HEK293 (cell line): ENCODE measurements around the gene NOX5.

Experiments used
- KLF1 ChIP-seq: fragments of 450-650 bp; formaldehyde crosslinking; IDR thresholded peaks from 2 replicates; pipeline ENCODE4 v1.5.1; 2016; ENCODE audit warnings: missing biosample characterization, missing genetic modification characterization
- ZBTB11 ChIP-seq: fragments of 450-650 bp; formaldehyde crosslinking; conservative IDR thresholded peaks from 2 replicates; pipeline ENCODE4 v1.5.1; 2016; ENCODE audit warnings: low read depth, missing biosample characterization, missing genetic modification characterization
- ZNF140 ChIP-seq: fragments of 450-650 bp; formaldehyde crosslinking; IDR thresholded peaks from 2 replicates; pipeline ENCODE4 v1.5.1; 2016; ENCODE audit warnings: missing biosample characterization, missing genetic modification characterization
- ZNF146 ChIP-seq: fragments of 450-650 bp; formaldehyde crosslinking; IDR thresholded peaks from 2 replicates; pipeline ENCODE4 v1.5.1; 2016; ENCODE audit warnings: missing biosample characterization, missing genetic modification characterization
- ZNF155 ChIP-seq: fragments of 450-650 bp; formaldehyde crosslinking; IDR thresholded peaks from 2 replicates; pipeline ENCODE4 v1.5.1; 2016; ENCODE audit warnings: missing biosample characterization, missing genetic modification characterization
- ZNF16 ChIP-seq: fragments of 450-650 bp; formaldehyde crosslinking; IDR thresholded peaks from 2 replicates; pipeline ENCODE4 v1.5.1; 2016; ENCODE audit warnings: low read depth, missing biosample characterization, missing genetic modification characterization
- ZNF23 ChIP-seq: fragments of 450-650 bp; formaldehyde crosslinking; IDR thresholded peaks from 2 replicates; pipeline ENCODE4 v1.5.1; 2016; ENCODE audit warnings: missing biosample characterization, missing genetic modification characterization, borderline replicate concordance
- ZNF266 ChIP-seq: fragments of 450-650 bp; formaldehyde crosslinking; IDR thresholded peaks from 2 replicates; pipeline ENCODE4 v1.5.1; 2016; ENCODE audit warnings: missing biosample characterization, missing genetic modification characterization, low read depth
- ZNF292 ChIP-seq: fragments of 450-650 bp; formaldehyde crosslinking; IDR thresholded peaks from 2 replicates; pipeline ENCODE4 v1.5.1; 2016; ENCODE audit warnings: low read depth, missing biosample characterization, missing genetic modification characterization, borderline replicate concordance
- ZNF302 ChIP-seq: fragments of 450-650 bp; formaldehyde crosslinking; IDR thresholded peaks from 2 replicates; pipeline ENCODE4 v1.5.1; 2016; ENCODE audit warnings: missing biosample characterization, missing genetic modification characterization, low read depth
- ZNF394 ChIP-seq: fragments of 450-650 bp; formaldehyde crosslinking; IDR thresholded peaks from 2 replicates; pipeline ENCODE4 v1.5.1; 2016; ENCODE audit warnings: missing biosample characterization, missing genetic modification characterization, mild to moderate bottlenecking, moderate library complexity, borderline replicate concordance
- ZNF416 ChIP-seq: fragments of 450-650 bp; formaldehyde crosslinking; IDR thresholded peaks from 2 replicates; pipeline ENCODE4 v1.5.1; 2016; ENCODE audit warnings: missing biosample characterization, missing genetic modification characterization
- ZNF558 ChIP-seq: fragments of 450-650 bp; formaldehyde crosslinking; IDR thresholded peaks from 2 replicates; pipeline ENCODE4 v1.5.1; 2016; ENCODE audit warnings: missing biosample characterization, missing genetic modification characterization
- TF ChIP-seq, protein P1 (sequence below): fragments of 450-650 bp; formaldehyde crosslinking; IDR thresholded peaks from 2 replicates; pipeline ENCODE4 v1.5.1; 2016; ENCODE audit warnings: missing biosample characterization, missing genetic modification characterization

- TF ChIP-seq, protein P1, sequence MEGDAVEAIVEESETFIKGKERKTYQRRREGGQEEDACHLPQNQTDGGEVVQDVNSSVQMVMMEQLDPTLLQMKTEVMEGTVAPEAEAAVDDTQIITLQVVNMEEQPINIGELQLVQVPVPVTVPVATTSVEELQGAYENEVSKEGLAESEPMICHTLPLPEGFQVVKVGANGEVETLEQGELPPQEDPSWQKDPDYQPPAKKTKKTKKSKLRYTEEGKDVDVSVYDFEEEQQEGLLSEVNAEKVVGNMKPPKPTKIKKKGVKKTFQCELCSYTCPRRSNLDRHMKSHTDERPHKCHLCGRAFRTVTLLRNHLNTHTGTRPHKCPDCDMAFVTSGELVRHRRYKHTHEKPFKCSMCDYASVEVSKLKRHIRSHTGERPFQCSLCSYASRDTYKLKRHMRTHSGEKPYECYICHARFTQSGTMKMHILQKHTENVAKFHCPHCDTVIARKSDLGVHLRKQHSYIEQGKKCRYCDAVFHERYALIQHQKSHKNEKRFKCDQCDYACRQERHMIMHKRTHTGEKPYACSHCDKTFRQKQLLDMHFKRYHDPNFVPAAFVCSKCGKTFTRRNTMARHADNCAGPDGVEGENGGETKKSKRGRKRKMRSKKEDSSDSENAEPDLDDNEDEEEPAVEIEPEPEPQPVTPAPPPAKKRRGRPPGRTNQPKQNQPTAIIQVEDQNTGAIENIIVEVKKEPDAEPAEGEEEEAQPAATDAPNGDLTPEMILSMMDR (tag by site-specific recombination) = no peak
- no peak for TF ChIP-seq ZNF155 (tag by site-specific recombination)
- no peak for TF ChIP-seq ZNF558
- no peak for TF ChIP-seq ZNF292 (tag by site-specific recombination)
- no peak for TF ChIP-seq ZNF146 (tag by site-specific recombination)
- TF ChIP-seq ZBTB11 = no peak
- no peak for TF ChIP-seq ZNF140 (tag by site-specific recombination)
- TF ChIP-seq ZNF23 = no peak
- no peak for TF ChIP-seq ZNF394 (tag by site-specific recombination)
- no peak for TF ChIP-seq ZNF416 (tag by site-specific recombination)
- TF ChIP-seq ZNF16 (tag by site-specific recombination) = no peak
- TF ChIP-seq KLF1 (tag by site-specific recombination) = no peak
- no peak for TF ChIP-seq ZNF266
- no peak for TF ChIP-seq ZNF302 (tag by site-specific recombination)
Measured at GRCh38 chr15:69105451-69105985, 91.0 kb downstream of the NOX5 start.
